ENCODE results near the gene RIMS1. TPM values are rescaled to one million over a fixed set of nuclear protein-coding genes. Genes with fewer than 3 reads are reported as not detected.

RIMS1 gene
- total RNA-seq, 4 donors from 2014 or later: 0.54 to 5.0 TPM; not detected in 2

DNA sequence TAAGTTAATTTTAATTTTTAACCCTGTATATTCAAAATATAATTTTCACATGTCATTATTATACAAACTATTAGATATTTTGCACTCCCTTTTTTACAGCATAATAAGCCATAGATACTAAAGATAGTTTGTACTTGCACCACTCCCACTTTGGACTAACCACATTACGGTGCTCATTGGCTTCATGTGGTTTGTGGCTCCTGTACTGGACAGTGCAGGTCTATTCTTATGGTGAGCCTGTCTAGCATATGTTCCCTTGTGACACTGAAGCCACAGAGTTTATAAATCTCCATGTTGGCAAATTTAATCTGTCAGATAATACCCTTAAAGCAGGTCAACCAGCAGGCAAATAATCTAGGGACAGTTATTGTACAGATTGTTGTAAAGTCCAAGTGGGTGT is 381.1 kb downstream of the RIMS1 start:
- no peaks in the 10 kb centered on the region for H3K4me1 ChIP-seq
- no peak overlapping the region for H3K4me3 ChIP-seq
- H3K9me3 ChIP-seq: no peaks in the 10 kb centered on the region
- H3K27me3 ChIP-seq: no peaks in the 10 kb centered on the region
- TF ChIP-seq POLR2A (IDR thresholded peaks at IDR 0.05): no peak
- TF ChIP-seq, protein P1, sequence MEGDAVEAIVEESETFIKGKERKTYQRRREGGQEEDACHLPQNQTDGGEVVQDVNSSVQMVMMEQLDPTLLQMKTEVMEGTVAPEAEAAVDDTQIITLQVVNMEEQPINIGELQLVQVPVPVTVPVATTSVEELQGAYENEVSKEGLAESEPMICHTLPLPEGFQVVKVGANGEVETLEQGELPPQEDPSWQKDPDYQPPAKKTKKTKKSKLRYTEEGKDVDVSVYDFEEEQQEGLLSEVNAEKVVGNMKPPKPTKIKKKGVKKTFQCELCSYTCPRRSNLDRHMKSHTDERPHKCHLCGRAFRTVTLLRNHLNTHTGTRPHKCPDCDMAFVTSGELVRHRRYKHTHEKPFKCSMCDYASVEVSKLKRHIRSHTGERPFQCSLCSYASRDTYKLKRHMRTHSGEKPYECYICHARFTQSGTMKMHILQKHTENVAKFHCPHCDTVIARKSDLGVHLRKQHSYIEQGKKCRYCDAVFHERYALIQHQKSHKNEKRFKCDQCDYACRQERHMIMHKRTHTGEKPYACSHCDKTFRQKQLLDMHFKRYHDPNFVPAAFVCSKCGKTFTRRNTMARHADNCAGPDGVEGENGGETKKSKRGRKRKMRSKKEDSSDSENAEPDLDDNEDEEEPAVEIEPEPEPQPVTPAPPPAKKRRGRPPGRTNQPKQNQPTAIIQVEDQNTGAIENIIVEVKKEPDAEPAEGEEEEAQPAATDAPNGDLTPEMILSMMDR (IDR thresholded peaks at IDR 0.05): no peak
- H3K36me3 ChIP-seq: no peaks in the 10 kb centered on the region
- no peak overlapping the region for H3K27ac ChIP-seq
- no peak for DNase-seq

DNA sequence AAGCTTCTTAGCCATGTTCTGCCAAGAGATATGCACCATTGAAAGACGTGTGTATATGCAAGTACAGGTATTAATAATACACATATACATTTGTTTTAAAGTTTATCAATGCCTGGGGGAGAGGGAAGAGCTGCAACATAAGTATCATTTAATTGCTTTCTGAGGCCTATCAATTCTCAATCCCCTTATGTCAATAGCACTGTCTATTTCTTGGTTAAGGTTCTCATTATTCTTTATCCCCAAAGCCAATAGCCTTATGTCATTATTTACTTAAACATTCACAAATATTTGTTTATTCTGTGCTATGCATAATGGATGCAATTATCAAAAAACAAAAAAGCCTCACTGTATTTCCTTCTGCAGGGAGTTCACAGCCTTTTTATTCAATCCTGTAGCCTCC is 385.2 kb downstream of the RIMS1 start:
- H3K4me3 ChIP-seq: no peak overlapping the region
- no peak for DNase-seq
- TF ChIP-seq, protein P1 (IDR thresholded peaks at IDR 0.05): no peak
- H3K36me3 ChIP-seq: no peaks in the 10 kb centered on the region
- no peaks in the 10 kb centered on the region for H3K27me3 ChIP-seq
- no peak overlapping the region for H3K27ac ChIP-seq
- no peaks in the 10 kb centered on the region for H3K9me3 ChIP-seq
- H3K4me1 ChIP-seq: no peaks in the 10 kb centered on the region

DNA sequence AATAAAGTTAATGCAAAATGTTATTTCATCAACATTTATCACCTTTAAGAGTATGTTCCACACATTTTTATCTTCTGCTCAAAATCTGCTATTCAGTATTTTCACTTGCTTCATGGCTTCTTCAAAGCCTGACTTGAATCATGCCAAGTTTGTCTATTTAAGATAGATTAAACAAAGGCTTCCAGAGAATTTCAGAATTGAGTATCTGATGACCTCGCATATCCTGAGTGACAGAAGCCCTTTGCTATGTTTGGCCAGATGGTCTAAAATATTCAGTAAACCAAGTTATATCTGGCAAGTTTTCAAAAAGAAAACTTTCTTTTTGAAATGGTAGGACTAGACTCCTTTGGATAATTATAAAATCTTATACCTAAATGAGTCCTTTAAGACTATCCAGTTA is 386.6 kb downstream of the RIMS1 start:
- TF ChIP-seq POLR2A (IDR thresholded peaks at IDR 0.05): no peak
- TF ChIP-seq, protein P1 (IDR thresholded peaks at IDR 0.05): no peak
- H3K36me3 ChIP-seq: no peaks in the 10 kb centered on the region

DNA sequence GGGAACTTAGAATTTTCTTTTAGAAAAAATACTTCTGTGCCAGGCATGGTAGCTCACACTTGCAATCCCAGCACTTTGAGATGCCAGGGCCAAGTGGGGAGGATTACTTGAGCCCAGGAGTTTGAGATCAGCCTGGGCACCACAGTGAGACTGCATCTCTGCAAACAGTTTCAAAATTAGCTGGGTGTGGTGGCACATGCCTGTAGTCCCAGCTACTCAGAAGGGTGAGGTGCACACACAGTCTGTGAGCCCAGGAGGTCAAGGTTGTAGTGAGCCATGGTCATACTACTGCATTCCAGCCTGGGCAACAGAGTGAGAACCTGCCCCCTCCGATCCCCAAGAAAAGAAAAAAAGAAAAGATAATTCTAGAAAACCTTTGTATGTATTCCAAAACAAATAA is 389.5 kb downstream of the RIMS1 start:
- DNase-seq: no peak
- Histone ChIP-seq H3K27ac (no peak overlapping the region), H3K27me3 (no peaks in the 10 kb centered on the region), H3K4me3 (no peak overlapping the region), H3K4me1 (no peaks in the 10 kb centered on the region), H3K9me3 (no peaks in the 10 kb centered on the region), H3K36me3 (no peaks in the 10 kb centered on the region)
- TF ChIP-seq, protein P1 (IDR thresholded peaks at IDR 0.05): no peak
- TF ChIP-seq POLR2A (IDR thresholded peaks at IDR 0.05): no peak

More for the DNA sequence above, 386.6 kb downstream of the RIMS1 start:
- no peak overlapping the region for H3K4me3 ChIP-seq
- H3K4me1 ChIP-seq: no peaks in the 10 kb centered on the region
- no peaks in the 10 kb centered on the region for H3K9me3 ChIP-seq
- no peak for DNase-seq
- no peak overlapping the region for H3K27ac ChIP-seq
- no peaks in the 10 kb centered on the region for H3K27me3 ChIP-seq

DNA sequence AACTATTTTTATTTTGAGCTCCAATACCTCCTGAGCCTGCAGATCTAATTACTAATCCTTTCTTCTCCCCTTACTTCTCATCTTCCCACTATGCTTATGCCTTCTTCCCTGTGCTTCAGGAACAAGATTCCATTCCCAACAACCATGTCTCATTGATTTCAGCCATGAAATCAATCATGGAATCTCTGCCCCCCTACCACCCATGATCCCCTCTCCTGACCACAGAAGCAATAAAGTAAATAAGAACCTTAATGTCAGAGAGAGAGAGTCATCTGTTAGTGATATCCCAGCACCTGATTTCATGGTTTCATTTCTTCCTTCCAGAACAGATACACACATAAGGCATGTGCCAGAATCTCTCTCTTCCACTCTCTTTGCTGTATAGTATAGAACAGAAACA is 395.9 kb downstream of the RIMS1 start:
- no peaks in the 10 kb centered on the region for H3K4me1 ChIP-seq

More for the DNA sequence above, 395.9 kb downstream of the RIMS1 start:
- Histone ChIP-seq H3K27ac (no peak overlapping the region), H3K9me3 (no peaks in the 10 kb centered on the region), H3K36me3 (no peaks in the 10 kb centered on the region), H3K4me3 (no peak overlapping the region), H3K27me3 (no peaks in the 10 kb centered on the region)
- no peak for TF ChIP-seq POLR2A (IDR thresholded peaks at IDR 0.05)
- TF ChIP-seq, protein P1 (IDR thresholded peaks at IDR 0.05): no peak
- DNase-seq: no peak
